Measurements from ENCODE around the gene MYBPHL. TPM values are rescaled to one million over a fixed set of nuclear protein-coding genes. Genes with fewer than 3 reads are reported as not detected.

Gene MYBPHL
- total RNA-seq, 1 donor from 2014 or later = 0.29 TPM

DNA sequence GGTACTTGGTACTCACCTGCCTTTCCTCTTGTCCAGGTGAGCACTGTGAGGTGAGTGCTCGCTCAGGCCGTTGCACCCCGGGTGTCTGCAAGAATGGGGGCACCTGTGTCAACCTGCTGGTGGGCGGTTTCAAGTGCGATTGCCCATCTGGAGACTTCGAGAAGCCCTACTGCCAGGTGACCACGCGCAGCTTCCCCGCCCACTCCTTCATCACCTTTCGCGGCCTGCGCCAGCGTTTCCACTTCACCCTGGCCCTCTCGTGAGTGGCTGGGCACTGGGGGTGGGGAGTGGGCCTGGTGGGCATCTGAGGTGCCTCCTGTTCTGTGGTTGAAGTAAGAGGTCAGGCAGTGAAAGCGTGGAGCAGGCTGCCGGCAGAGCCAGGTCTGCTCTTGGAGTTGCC, 45.8 kb downstream of the MYBPHL start:
- DNase-seq (ENCODE audit: low spot score, unreplicated experiment) = no peak
- H3K27ac Mint-ChIP-seq = no peak overlapping the region
- H3K9me3 Mint-ChIP-seq (ENCODE audit: low read depth) = no peaks in the 10 kb centered on the region
- TF ChIP-seq, protein P1, sequence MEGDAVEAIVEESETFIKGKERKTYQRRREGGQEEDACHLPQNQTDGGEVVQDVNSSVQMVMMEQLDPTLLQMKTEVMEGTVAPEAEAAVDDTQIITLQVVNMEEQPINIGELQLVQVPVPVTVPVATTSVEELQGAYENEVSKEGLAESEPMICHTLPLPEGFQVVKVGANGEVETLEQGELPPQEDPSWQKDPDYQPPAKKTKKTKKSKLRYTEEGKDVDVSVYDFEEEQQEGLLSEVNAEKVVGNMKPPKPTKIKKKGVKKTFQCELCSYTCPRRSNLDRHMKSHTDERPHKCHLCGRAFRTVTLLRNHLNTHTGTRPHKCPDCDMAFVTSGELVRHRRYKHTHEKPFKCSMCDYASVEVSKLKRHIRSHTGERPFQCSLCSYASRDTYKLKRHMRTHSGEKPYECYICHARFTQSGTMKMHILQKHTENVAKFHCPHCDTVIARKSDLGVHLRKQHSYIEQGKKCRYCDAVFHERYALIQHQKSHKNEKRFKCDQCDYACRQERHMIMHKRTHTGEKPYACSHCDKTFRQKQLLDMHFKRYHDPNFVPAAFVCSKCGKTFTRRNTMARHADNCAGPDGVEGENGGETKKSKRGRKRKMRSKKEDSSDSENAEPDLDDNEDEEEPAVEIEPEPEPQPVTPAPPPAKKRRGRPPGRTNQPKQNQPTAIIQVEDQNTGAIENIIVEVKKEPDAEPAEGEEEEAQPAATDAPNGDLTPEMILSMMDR (IDR thresholded peaks at IDR 0.05; ENCODE audit: unreplicated experiment) = no peak
- H3K36me3 Mint-ChIP-seq (ENCODE audit: insufficient read depth) = peaks cover 7% of the 10 kb centered on the region
- peaks cover 4% of the 10 kb centered on the region for H3K4me1 Mint-ChIP-seq (ENCODE audit: low read depth)
- H3K4me3 Mint-ChIP-seq (ENCODE audit: low read depth) = no peak overlapping the region
- no peaks in the 10 kb centered on the region for H3K27me3 Mint-ChIP-seq

DNA sequence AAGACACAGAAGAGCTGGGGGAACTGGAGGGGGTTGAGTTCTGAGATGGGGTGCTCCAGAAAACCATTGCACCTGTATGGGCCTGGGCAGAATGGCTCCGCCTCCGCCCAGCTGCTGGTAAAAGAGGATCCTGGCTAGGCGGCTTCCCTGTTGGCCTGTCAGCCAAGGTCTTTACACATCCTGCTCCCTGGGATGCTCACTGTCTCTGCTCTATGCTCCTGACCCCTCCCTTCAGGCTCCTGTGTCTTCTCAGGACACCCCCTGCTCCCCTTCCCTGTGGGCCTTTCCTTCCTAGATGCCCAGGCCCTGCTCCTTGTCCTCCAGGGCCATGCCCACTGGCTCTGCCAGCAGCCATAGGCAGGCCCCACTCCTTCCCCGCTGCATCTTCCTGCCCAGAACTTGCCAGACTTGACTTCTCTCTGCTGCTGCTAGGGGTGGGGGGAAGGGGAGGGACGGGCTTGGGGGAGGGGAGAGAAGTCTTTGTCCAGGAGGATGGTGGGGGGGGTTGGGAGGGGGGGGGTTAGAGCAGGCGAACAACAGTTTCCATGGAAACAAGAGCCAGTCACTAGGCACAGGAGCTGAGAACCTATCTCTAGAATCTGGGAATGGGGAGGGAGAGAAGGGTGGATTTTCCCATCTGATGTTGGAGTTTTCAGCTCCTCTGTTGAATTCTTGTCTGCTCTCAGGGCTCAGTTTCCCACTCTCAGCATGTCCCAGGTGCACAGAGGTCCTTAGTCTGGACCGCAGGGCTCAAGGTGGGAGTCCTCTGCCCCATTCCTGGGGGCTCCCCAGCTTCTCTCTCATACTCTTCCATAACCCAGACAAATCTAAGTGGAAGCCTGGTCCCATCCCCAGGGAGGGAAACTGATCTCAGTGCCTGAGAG, 46.9 kb downstream of the MYBPHL start:
- peak overlapping the region; percentile 56 for H3K27ac Mint-ChIP-seq
- DNase-seq (ENCODE audit: low spot score, unreplicated experiment) = no peak
- peaks cover 13% of the 10 kb centered on the region for H3K4me1 Mint-ChIP-seq (ENCODE audit: low read depth)
- no peaks in the 10 kb centered on the region for H3K27me3 Mint-ChIP-seq
- no peaks in the 10 kb centered on the region for H3K9me3 Mint-ChIP-seq (ENCODE audit: low read depth)
- H3K36me3 Mint-ChIP-seq (ENCODE audit: insufficient read depth) = peaks cover 9% of the 10 kb centered on the region
- no peak overlapping the region for H3K4me3 Mint-ChIP-seq (ENCODE audit: low read depth)
- TF ChIP-seq, protein P1 (IDR thresholded peaks at IDR 0.05; ENCODE audit: unreplicated experiment) = no peak

DNA sequence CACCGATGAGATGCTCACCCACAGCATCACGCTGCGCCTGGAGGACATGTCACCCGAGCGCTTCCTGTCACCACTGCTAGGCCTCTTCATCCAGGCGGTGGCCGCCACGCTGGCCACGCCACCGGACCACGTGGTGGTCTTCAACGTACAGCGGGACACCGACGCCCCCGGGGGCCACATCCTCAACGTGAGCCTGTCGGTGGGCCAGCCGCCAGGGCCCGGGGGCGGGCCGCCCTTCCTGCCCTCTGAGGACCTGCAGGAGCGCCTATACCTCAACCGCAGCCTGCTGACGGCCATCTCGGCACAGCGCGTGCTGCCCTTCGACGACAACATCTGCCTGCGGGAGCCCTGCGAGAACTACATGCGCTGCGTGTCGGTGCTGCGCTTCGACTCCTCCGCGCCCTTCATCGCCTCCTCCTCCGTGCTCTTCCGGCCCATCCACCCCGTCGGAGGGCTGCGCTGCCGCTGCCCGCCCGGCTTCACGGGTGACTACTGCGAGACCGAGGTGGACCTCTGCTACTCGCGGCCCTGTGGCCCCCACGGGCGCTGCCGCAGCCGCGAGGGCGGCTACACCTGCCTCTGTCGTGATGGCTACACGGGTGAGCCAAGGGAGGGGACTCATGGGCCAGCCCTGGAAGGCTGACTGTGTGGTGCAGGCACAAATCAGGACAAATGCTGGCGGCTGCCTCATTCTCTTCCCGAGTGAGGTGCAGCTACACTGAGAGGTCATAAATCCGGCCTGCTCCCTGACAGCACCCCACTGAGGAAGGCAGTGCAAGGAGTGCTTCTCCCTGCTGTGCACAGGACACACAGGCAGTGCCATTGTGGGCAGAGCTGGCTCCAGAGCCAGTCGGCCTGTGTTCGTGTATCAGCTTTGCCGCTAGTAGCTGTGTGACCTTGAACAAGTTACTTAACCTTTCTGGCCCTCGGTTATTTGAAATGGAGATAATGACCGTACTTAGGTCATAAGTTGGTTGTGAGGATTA, 48.0 kb downstream of the MYBPHL start:
- H3K4me1 Mint-ChIP-seq (ENCODE audit: low read depth) = peaks cover 19% of the 10 kb centered on the region
- no peaks in the 10 kb centered on the region for H3K27me3 Mint-ChIP-seq
- peaks cover 8% of the 10 kb centered on the region for H3K36me3 Mint-ChIP-seq (ENCODE audit: insufficient read depth)
- no peak for DNase-seq (ENCODE audit: low spot score, unreplicated experiment)
- H3K4me3 Mint-ChIP-seq (ENCODE audit: low read depth) = no peak overlapping the region
- TF ChIP-seq, protein P1 (IDR thresholded peaks at IDR 0.05; ENCODE audit: unreplicated experiment) = no peak
- H3K27ac Mint-ChIP-seq = no peak overlapping the region
- H3K9me3 Mint-ChIP-seq (ENCODE audit: low read depth) = no peaks in the 10 kb centered on the region

DNA sequence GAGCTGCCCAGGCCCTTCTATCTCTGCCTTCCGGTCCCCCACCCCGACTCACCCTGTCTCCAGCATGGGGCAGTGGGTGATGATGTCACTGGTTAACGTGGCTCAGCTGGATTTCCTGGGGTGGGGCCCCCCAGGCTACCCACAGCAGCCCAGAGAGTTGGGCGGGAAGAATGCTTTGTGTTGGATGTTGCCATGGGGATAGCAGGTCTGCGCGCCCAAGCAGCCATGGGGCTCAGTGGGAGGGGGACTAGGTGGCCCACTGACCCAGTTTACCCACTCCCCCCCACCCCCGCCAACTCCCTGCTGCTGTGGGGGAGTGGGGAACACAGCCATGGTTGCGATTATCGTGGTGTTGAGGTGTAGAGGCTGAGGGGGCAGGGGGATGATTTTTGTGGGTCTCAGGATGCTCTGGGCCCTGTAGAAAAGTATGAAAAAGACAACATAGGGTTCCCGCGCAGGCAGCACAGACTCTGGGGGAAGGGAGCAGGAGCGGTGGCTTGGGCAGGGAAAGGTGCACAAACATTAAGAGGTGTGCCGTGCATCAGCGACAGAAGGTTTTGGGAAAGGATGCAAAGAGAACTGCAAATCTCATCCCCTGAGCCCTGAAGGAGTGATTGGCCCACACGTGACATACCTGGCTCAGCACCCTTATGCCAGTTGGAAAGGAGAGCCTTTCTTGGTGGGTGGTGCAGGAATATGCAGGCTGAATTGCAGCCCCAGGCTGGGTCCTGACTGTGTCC, 49.0 kb downstream of the MYBPHL start:
- no peak overlapping the region for H3K4me3 Mint-ChIP-seq (ENCODE audit: low read depth)
- H3K36me3 Mint-ChIP-seq (ENCODE audit: insufficient read depth) = peaks cover 5% of the 10 kb centered on the region
- H3K4me1 Mint-ChIP-seq (ENCODE audit: low read depth) = peaks cover 25% of the 10 kb centered on the region
- DNase-seq (ENCODE audit: low spot score, unreplicated experiment) = no peak
- H3K27me3 Mint-ChIP-seq = no peaks in the 10 kb centered on the region
- TF ChIP-seq, protein P1 (IDR thresholded peaks at IDR 0.05; ENCODE audit: unreplicated experiment) = no peak
- no peak overlapping the region for H3K27ac Mint-ChIP-seq
- H3K9me3 Mint-ChIP-seq (ENCODE audit: low read depth) = no peaks in the 10 kb centered on the region
